Adrenal gland (tissue), 5 donors: Measurements from ENCODE around the gene LIG4.

ENCODE experiments used
- POLR2A ChIP-seq, 2 donors: fragments of 450-650 bp; IDR thresholded peaks; one replicate each; pipeline ENCODE4 v1.6.1; 2017; ENCODE audit warnings: antibody characterized with exemption in 2 of 2, mild to moderate bottlenecking in 2 of 2, moderate library complexity in 1 of 2
- TF ChIP-seq, protein P1 (sequence below), 6 experiments: fragments of 450-650 bp in 4 of 6; fragments of 200-600 bp in 2 of 6; sonication (generic) in 1 of 6; IDR thresholded peaks; 1 replicate in 5 of 6; 2 replicates in 1 of 6; pipeline versions ENCODE4 v1.5.1 to v1.8.0; 2016 to 2021; ENCODE audit warnings: antibody characterized with exemption in 6 of 6, mild to moderate bottlenecking in 2 of 6, moderate library complexity in 1 of 6
- donor health status: DM: no; HTN: no; CAD: no.

DNA sequence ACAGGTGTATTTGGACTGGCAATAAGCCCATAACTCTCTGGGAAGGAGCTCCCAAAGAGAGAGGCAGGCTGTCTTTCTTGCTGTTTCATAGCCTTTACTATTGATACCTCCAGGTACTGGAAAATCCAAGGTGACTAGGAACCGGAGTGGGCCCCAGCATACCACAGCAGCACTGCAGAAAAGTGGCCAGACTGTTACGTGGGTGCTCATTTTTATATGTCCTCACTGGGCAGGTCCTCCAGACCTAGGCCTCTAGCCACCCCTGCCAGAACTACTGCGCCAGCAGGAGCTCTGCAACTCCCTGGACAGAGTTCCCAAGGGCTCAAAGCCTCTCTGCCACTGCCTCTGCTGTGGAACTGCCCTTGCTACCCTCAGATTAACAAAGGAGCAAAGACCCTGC is 46.4 kb downstream of the LIG4 start:
- TF ChIP-seq, protein P1, sequence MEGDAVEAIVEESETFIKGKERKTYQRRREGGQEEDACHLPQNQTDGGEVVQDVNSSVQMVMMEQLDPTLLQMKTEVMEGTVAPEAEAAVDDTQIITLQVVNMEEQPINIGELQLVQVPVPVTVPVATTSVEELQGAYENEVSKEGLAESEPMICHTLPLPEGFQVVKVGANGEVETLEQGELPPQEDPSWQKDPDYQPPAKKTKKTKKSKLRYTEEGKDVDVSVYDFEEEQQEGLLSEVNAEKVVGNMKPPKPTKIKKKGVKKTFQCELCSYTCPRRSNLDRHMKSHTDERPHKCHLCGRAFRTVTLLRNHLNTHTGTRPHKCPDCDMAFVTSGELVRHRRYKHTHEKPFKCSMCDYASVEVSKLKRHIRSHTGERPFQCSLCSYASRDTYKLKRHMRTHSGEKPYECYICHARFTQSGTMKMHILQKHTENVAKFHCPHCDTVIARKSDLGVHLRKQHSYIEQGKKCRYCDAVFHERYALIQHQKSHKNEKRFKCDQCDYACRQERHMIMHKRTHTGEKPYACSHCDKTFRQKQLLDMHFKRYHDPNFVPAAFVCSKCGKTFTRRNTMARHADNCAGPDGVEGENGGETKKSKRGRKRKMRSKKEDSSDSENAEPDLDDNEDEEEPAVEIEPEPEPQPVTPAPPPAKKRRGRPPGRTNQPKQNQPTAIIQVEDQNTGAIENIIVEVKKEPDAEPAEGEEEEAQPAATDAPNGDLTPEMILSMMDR (IDR thresholded peaks at IDR 0.05): no peak
- TF ChIP-seq POLR2A (IDR thresholded peaks at IDR 0.05): no peak
